Uterus (tissue), 4 donors: Measurements from ENCODE around the gene FCN3. TPM values are rescaled to one million over a fixed set of nuclear protein-coding genes. Genes with fewer than 3 reads are reported as not detected.
"Not testable (repeated sequence)": the region's sequence is repeated elsewhere in the genome, so short reads cannot be mapped to it uniquely, and the experiment has no call there.

Source experiments
- DNase-seq, 2 donors: peaks; one replicate each; pipeline ENCODE4 v3.0.0-alpha.2; 2019 to 2020
- H3K27ac ChIP-seq, 2 donors: fragments of 200-600 bp; sonication (generic); 1 replicate in 1 of 2; 2 replicates in 1 of 2; pipeline ENCODE4 v1.5.1; 2016 to 2018
- H3K27me3 ChIP-seq, 2 donors: fragments of 200-600 bp; sonication (generic); one replicate each; pipeline ENCODE4 v1.5.1; 2018 to 2019; ENCODE audit warnings: control low read depth in 1 of 2
- H3K36me3 ChIP-seq, 2 donors: fragments of 200-600 bp; sonication (generic); one replicate each; pipeline ENCODE4 v1.5.1; 2019; ENCODE audit warnings: control low read depth in 1 of 2
- H3K4me1 ChIP-seq, 2 donors: fragments of 200-600 bp; sonication (generic); one replicate each; pipeline ENCODE4 v1.5.1; 2018 to 2019; ENCODE audit warnings: control low read depth in 1 of 2
- H3K4me3 ChIP-seq, 2 donors: fragments of 200-600 bp; sonication (generic); 1 replicate in 1 of 2; 2 replicates in 1 of 2; pipeline ENCODE4 v1.5.1; 2018 to 2019; ENCODE audit warnings: mild to moderate bottlenecking in 1 of 2
- H3K9me3 ChIP-seq, 2 donors: fragments of 200-600 bp; sonication (generic); one replicate each; pipeline ENCODE4 v1.5.1; 2019; ENCODE audit warnings: control low read depth in 1 of 2
- CTCF ChIP-seq, 4 experiments: fragments of 200-600 bp in 2 of 4; fragments of 450-650 bp in 2 of 4; sonication (generic) in 2 of 4; IDR thresholded peaks; one replicate each; pipeline ENCODE4 v1.5.1; 2016 to 2019; ENCODE audit warnings: antibody characterized with exemption in 4 of 4, mild to moderate bottlenecking in 2 of 4, moderate library complexity in 1 of 4
- POLR2A ChIP-seq, 2 donors: fragments of 450-650 bp; IDR thresholded peaks; one replicate each; pipeline ENCODE4 v1.6.1; 2016; ENCODE audit warnings: antibody characterized with exemption in 2 of 2, mild to moderate bottlenecking in 1 of 2, moderate library complexity in 1 of 2
- intact Hi-C: fragments of 100-400 bp; cut with DNase I; formaldehyde crosslinking; loops from one replicate; pipeline ENCODE4 v1.15.1; 2023; ENCODE audit warnings: low total_unique reads
- total RNA-seq, 4 donors: library from RNA; depleted of rRNA in 3 of 4; stranded (reverse); fragments of >200 nt in 3 of 4; gene quantifications; one replicate each; pipeline versions ENCODE4 v1.1.0 to v1.2.4, GENCODE V29; 2014 to 2023
- donor health status: DM: yes; HTN: yes; CAD: no.

The FCN3 gene
- total RNA-seq, 4 donors from 2014 or later, result 2.1 to 4.7 (median 2.4) TPM; not detected in 1

- no peak for TF ChIP-seq CTCF (IDR thresholded peaks at IDR 0.05)
- no peak for TF ChIP-seq POLR2A (IDR thresholded peaks at IDR 0.05)
- no peaks in the 10 kb centered on the region for H3K27me3 ChIP-seq
- no peaks in the 10 kb centered on the region for H3K9me3 ChIP-seq
- H3K27ac ChIP-seq, result no peak overlapping the region
- DNase-seq, result no peak
- intact Hi-C loops, result no loop called here
- H3K4me3 ChIP-seq, result no peak overlapping the region
- H3K36me3 ChIP-seq, result no peaks in the 10 kb centered on the region
- peaks cover 0 to 6% of the 10 kb centered on the region in 2 donors for H3K4me1 ChIP-seq
Observed at GRCh38 chr1:27409669-27410068, 35.0 kb upstream of the FCN3 start.

DNA sequence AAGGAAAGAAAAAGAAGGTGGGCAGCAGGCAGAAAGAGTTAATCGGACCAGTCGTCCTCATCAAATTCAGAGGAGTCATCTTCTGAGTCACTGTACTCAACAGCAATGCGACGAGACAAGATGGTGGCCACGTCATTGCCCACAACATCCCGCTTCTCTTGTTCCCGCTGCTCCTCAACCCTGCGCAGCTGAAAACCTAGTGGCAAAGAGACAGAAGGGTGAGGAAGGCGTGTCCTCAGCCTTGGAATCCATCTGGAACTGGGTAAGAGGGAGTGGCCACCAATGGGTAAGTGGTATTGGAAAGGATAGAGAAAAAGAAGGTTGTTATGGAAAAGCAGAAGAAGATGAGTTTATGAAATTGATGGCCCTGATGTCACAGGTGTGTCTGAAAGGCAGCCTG lies 33.5 kb upstream of the FCN3 start:
- intact Hi-C loops, result no loop called here
- no peak for DNase-seq
- Histone ChIP-seq H3K4me1 (peaks cover 0 to 15% of the 10 kb centered on the region in 2 donors), H3K27ac (no peak overlapping the region), H3K4me3 (no peak overlapping the region), H3K27me3 (no peaks in the 10 kb centered on the region), H3K36me3 (no peaks in the 10 kb centered on the region), H3K9me3 (no peaks in the 10 kb centered on the region)
- TF ChIP-seq POLR2A (IDR thresholded peaks at IDR 0.05) (no peak), CTCF (IDR thresholded peaks at IDR 0.05) (no peak)

DNA sequence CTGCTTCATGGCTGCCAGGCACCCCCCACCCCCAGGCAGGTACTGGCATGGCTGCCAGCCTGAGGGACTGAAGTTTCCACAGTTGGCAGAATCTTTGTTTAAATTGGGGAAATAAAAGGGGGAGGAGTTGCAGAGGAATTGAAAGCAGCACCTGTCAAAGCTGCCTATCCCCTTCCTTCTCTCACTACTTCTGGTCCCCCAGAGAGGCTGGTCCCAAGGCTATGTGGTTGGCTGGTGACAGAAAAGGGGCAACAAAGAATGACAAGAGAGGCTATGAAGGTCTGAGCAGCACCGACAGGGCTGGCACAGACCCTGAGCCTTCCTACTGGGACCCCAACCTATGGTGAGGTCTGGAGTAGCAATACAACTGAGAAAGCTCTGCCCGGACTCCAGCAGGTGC lies 32.2 kb upstream of the FCN3 start:
- Histone ChIP-seq H3K27ac (peak overlapping the region; percentile 81 to 84), H3K4me1 (peaks cover 6 to 23% of the 10 kb centered on the region in 2 donors)
- H3K36me3 ChIP-seq, H3K9me3 ChIP-seq, H3K27me3 ChIP-seq, intact Hi-C loops, H3K4me3 ChIP-seq, DNase-seq: not testable (repeated sequence)

DNA sequence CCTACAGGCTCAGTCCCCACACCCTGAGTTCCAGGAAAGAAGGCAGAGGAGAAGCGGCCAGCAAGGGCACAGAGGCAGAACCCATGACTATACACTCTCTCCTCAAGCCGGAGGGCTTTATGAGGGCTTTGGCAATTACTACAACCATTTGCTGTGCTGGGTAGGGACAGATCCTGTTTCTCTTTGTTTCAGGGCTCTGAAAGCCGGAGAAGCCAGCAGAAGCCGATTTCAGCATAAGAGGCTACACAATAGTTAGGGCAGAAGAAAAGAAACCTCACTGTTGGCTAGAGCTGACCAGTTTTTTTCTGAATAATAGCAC lies 31.7 kb upstream of the FCN3 start:
- TF ChIP-seq POLR2A (IDR thresholded peaks at IDR 0.05) (no peak), CTCF (IDR thresholded peaks at IDR 0.05) (no peak)
- intact Hi-C loops, result no loop called here
- no peaks in the 10 kb centered on the region for H3K27me3 ChIP-seq
- no peaks in the 10 kb centered on the region for H3K36me3 ChIP-seq
- H3K4me3 ChIP-seq, result no peak overlapping the region
- peak overlapping the region; percentile 81 to 84 for H3K27ac ChIP-seq
- peaks cover 6 to 23% of the 10 kb centered on the region in 2 donors for H3K4me1 ChIP-seq
- no peaks in the 10 kb centered on the region for H3K9me3 ChIP-seq
- DNase-seq, result no peak

GRCh38 chr1:27405598-27406361 lies 31.2 kb upstream of the FCN3 start:
- DNase-seq, H3K4me3 ChIP-seq, H3K36me3 ChIP-seq, intact Hi-C loops, H3K9me3 ChIP-seq, H3K27me3 ChIP-seq: not testable (repeated sequence)
- TF ChIP-seq CTCF (IDR thresholded peaks at IDR 0.05), result peak in 1 of 4 experiments; percentile 28
- peaks cover 6 to 23% of the 10 kb centered on the region in 2 donors for H3K4me1 ChIP-seq
- peak overlapping the region; percentile 81 to 84 for H3K27ac ChIP-seq
